Measurements from ENCODE around the gene NOS2.
"Not testable (repeated sequence)": the region's sequence is repeated elsewhere in the genome, so short reads cannot be mapped to it uniquely, and the experiment has no call there.

The NOS2 gene

GRCh38 chr17:27783440-27784350 is 16.6 kb downstream of the NOS2 start:
- no peak for DNase-seq

- no peak for DNase-seq
Measured at GRCh38 chr17:27782791-27783206, 17.5 kb downstream of the NOS2 start.

- DNase-seq: no peak
Measured at GRCh38 chr17:27780828-27781404, 19.4 kb downstream of the NOS2 start.

GRCh38 chr17:27780092-27780827 is 20.1 kb downstream of the NOS2 start:
- DNase-seq: no peak

GRCh38 chr17:27778183-27778582 is 22.1 kb downstream of the NOS2 start:
- DNase-seq: no peak

- no peak for DNase-seq
Measured at GRCh38 chr17:27776882-27777624, 23.3 kb downstream of the NOS2 start.

- no peak for DNase-seq
Measured at GRCh38 chr17:27771586-27771985, 28.7 kb downstream of the NOS2 start.

- DNase-seq: no peak
Measured at GRCh38 chr17:27770877-27771276, 29.5 kb downstream of the NOS2 start.

- DNase-seq: no peak
Measured at GRCh38 chr17:27768858-27769410, 31.4 kb downstream of the NOS2 start.

GRCh38 chr17:27766438-27766837 is 33.9 kb downstream of the NOS2 start:
- DNase-seq: no peak

GRCh38 chr17:27765353-27765752 is 35.0 kb downstream of the NOS2 start:
- no peak for DNase-seq

- no peak for DNase-seq
Measured at GRCh38 chr17:27764589-27764988, 35.7 kb downstream of the NOS2 start.

- DNase-seq: no peak
Measured at GRCh38 chr17:27762527-27763305, 37.6 kb downstream of the NOS2 start.

- DNase-seq: not testable (repeated sequence)
Measured at GRCh38 chr17:27760931-27761330, 39.4 kb downstream of the NOS2 start.

- peak; percentile 23 for DNase-seq
Measured at GRCh38 chr17:27760069-27760885, 40.1 kb downstream of the NOS2 start.

- no peak for DNase-seq
Measured at GRCh38 chr17:27759528-27759927, 40.8 kb downstream of the NOS2 start.

GRCh38 chr17:27756467-27757371 is 43.6 kb downstream of the NOS2 start:
- DNase-seq: peak; percentile 25

GRCh38 chr17:27755706-27756466 is 44.4 kb downstream of the NOS2 start:
- DNase-seq: no peak

- DNase-seq: no peak
Measured at GRCh38 chr17:27754549-27754948, 45.8 kb downstream of the NOS2 start.

Measured in NCI-H146 (cell line).